DOHH2 (cell line): ENCODE results near the gene QTRT2.

Experiments used
- EZH2phosphoT487 ChIP-seq: fragments of 200-600 bp; sonication (generic); IDR thresholded peaks from 2 replicates; pipeline ENCODE4 v1.6.1; 2017; ENCODE audit warnings: borderline replicate concordance, mild to moderate bottlenecking, antibody characterized with exemption, low read length, moderate library complexity, mixed read lengths
- TF ChIP-seq, protein P1 (sequence below): fragments of 200-600 bp; sonication (generic); IDR thresholded peaks from one replicate; pipeline ENCODE4 v1.5.1; 2014; ENCODE audit warnings: antibody characterized with exemption, mild to moderate bottlenecking, low read depth, low read length; ENCODE audit not compliant: poor library complexity, severe bottlenecking

DNA sequence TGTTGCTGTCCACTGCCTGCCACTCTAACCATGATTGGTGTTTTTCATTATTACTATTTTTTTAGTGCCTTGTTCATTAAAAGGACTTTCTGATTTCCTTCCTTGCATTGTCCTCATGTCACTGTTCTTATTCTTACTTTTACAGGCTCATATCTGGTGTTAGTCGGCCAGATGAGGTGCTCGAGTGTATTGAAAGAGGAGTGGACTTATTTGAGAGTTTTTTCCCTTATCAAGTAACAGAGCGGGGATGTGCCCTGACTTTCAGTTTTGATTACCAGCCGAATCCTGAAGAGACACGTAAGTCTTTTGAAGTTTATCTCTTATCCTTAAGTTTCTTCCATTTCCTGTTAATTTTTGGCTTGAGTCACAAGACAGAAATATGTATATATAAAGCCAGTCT is 23.2 kb downstream of the QTRT2 start:
- TF ChIP-seq, protein P1, sequence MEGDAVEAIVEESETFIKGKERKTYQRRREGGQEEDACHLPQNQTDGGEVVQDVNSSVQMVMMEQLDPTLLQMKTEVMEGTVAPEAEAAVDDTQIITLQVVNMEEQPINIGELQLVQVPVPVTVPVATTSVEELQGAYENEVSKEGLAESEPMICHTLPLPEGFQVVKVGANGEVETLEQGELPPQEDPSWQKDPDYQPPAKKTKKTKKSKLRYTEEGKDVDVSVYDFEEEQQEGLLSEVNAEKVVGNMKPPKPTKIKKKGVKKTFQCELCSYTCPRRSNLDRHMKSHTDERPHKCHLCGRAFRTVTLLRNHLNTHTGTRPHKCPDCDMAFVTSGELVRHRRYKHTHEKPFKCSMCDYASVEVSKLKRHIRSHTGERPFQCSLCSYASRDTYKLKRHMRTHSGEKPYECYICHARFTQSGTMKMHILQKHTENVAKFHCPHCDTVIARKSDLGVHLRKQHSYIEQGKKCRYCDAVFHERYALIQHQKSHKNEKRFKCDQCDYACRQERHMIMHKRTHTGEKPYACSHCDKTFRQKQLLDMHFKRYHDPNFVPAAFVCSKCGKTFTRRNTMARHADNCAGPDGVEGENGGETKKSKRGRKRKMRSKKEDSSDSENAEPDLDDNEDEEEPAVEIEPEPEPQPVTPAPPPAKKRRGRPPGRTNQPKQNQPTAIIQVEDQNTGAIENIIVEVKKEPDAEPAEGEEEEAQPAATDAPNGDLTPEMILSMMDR = no peak
- no peak for TF ChIP-seq EZH2phosphoT487
